IMR-90 (cell line): ENCODE measurements around the gene BRD4. TPM values are rescaled to one million over a fixed set of nuclear protein-coding genes. Genes with fewer than 3 reads are reported as not detected.
A peak's percentile ranks its signal among the peaks of the same experiment; 100 is the strongest.

ENCODE experiments used
- ATAC-seq: fragments of 200-7000 bp; cut with Tn5 transposase; 2 replicates; pipeline ENCODE4 v1.9.1; 2020; ENCODE audit warnings: low read depth, mild to moderate bottlenecking, moderate library complexity
- BruUV-seq: library from RNA; stranded (reverse); fragments of 400-500 nt; replicated peaks from 2 replicates; lab custom pipeline; 2021; lab: Mats Ljungman, UMichigan
- CTCF ChIA-PET: fragments of 300-600 bp; formaldehyde crosslinking; extraction: SDS; loops from one replicate; lab custom pipeline; 2021; ENCODE audit warnings: antibody characterized with exemption; lab: Yijun Ruan, JAX
- POLR2A ChIA-PET: fragments of 300-600 bp; sonication (Branson Sonifier 250); formaldehyde crosslinking; loops from one replicate; lab custom pipeline; 2022; ENCODE audit warnings: antibody characterized with exemption; ENCODE audit not compliant: unreplicated experiment; lab: Charles Lee
- DNase-seq: peaks from one replicate; pipeline ENCODE4 v3.0.0; 2013
- H2AFZ ChIP-seq: replicated peaks from 2 replicates; pipeline ENCODE3; 2013; ENCODE audit warnings: low read length, mild to moderate bottlenecking; ENCODE audit not compliant: poor library complexity
- H2AK5ac ChIP-seq: 2 replicates; pipeline ENCODE4 v1.6.1; 2013; ENCODE audit warnings: low read depth, low read length, inconsistent platforms
- H2AK9ac ChIP-seq: replicated peaks from 2 replicates; pipeline ENCODE3; 2013; ENCODE audit warnings: mild to moderate bottlenecking, low read depth, low read length, moderate library complexity; ENCODE audit not compliant: poor library complexity
- H2BK120ac ChIP-seq: 2 replicates; pipeline ENCODE4 v1.6.1; 2013; ENCODE audit warnings: low read depth, low read length, inconsistent platforms
- H2BK15ac ChIP-seq: 3 replicates; pipeline ENCODE4 v1.6.1; 2013; ENCODE audit warnings: low read depth, low read length, inconsistent platforms
- H2BK20ac ChIP-seq: 2 replicates; pipeline ENCODE4 v1.6.1; 2013; ENCODE audit warnings: low read depth, mild to moderate bottlenecking, inconsistent platforms, low read length, moderate library complexity
- H2BK5ac ChIP-seq: 2 replicates; pipeline ENCODE4 v1.6.1; 2013; ENCODE audit warnings: mild to moderate bottlenecking, low read depth, low read length, inconsistent platforms; ENCODE audit not compliant: poor library complexity, severe bottlenecking
- H3K14ac ChIP-seq: replicated peaks from 2 replicates; pipeline ENCODE4 v1.6.1; 2013; ENCODE audit warnings: low read depth, low read length, inconsistent platforms
- H3K18ac ChIP-seq: 2 replicates; pipeline ENCODE4 v1.6.1; 2013; ENCODE audit warnings: low read depth, low read length, control low read depth
- H3K23ac ChIP-seq: 2 replicates; pipeline ENCODE4 v1.6.1; 2013; ENCODE audit warnings: low read depth, low read length, inconsistent platforms
- H3K27ac ChIP-seq: 2 replicates; pipeline ENCODE4 v1.5.1; 2013; ENCODE audit warnings: mild to moderate bottlenecking, control low read depth, low read length; ENCODE audit not compliant: insufficient read depth
- H3K27me3 ChIP-seq: 2 replicates; pipeline ENCODE4 v1.6.1; 2013; ENCODE audit warnings: low read length; ENCODE audit not compliant: control insufficient read depth, insufficient read depth
- H3K36me3 ChIP-seq: 2 replicates; pipeline ENCODE4 v1.6.1; 2013; ENCODE audit warnings: low read length, mixed read lengths; ENCODE audit not compliant: control insufficient read depth, insufficient read depth
- H3K4ac ChIP-seq: 2 replicates; pipeline ENCODE4 v1.6.1; 2013; ENCODE audit warnings: low read depth, low read length, inconsistent platforms
- H3K4me1 ChIP-seq: 2 replicates; pipeline ENCODE4 v1.6.1; 2013; ENCODE audit warnings: low read length, mixed read lengths; ENCODE audit not compliant: control insufficient read depth, insufficient read depth
- H3K4me2 ChIP-seq: 2 replicates; pipeline ENCODE4 v1.6.1; 2013; ENCODE audit warnings: low read depth, mild to moderate bottlenecking, control low read depth, low read length, moderate library complexity
- H3K4me3 ChIP-seq: 2 replicates; pipeline ENCODE4 v1.5.1; 2013; ENCODE audit warnings: low read depth, mild to moderate bottlenecking, control low read depth, low read length, moderate library complexity; ENCODE audit not compliant: insufficient read depth
- H3K56ac ChIP-seq: 2 replicates; pipeline ENCODE4 v1.6.1; 2013; ENCODE audit warnings: low read length, inconsistent platforms; ENCODE audit not compliant: insufficient read depth; ENCODE audit errors: extremely low read depth
- H3K79me1 ChIP-seq, 2 experiments: 2 replicates each; pipeline ENCODE4 v1.6.1; 2013; ENCODE audit warnings: low read length in 2 of 2, inconsistent platforms in 1 of 2, low read depth in 1 of 2
- H3K9ac ChIP-seq: 2 replicates; pipeline ENCODE4 v1.6.1; 2013; ENCODE audit warnings: low read depth, low read length, control low read depth
- H3K9me1 ChIP-seq: 2 replicates; pipeline ENCODE4 v1.6.1; 2013; ENCODE audit warnings: low read length, inconsistent platforms; ENCODE audit not compliant: insufficient read depth
- H3K9me3 ChIP-seq: 2 replicates; pipeline ENCODE4 v1.6.1; 2013; ENCODE audit warnings: low read length; ENCODE audit not compliant: control insufficient read depth, insufficient read depth
- H4K20me1 ChIP-seq: 2 replicates; pipeline ENCODE4 v1.6.1; 2013; ENCODE audit warnings: low read length, inconsistent platforms; ENCODE audit not compliant: insufficient read depth
- H4K5ac ChIP-seq: 2 replicates; pipeline ENCODE4 v1.6.1; 2013; ENCODE audit warnings: mild to moderate bottlenecking, low read depth, low read length, control low read depth
- H4K8ac ChIP-seq, 2 experiments: 2 replicates each; pipeline ENCODE4 v1.6.1; 2013; ENCODE audit warnings: low read depth in 2 of 2, low read length in 2 of 2, control low read depth in 1 of 2, inconsistent platforms in 1 of 2
- H4K91ac ChIP-seq: 2 replicates; pipeline ENCODE4 v1.6.1; 2013; ENCODE audit warnings: low read depth, low read length, inconsistent platforms; ENCODE audit not compliant: insufficient read depth
- BHLHE40 ChIP-seq: fragments of 150-350 bp; IDR thresholded peaks from 2 replicates; pipeline ENCODE4 v1.6.1; 2016; ENCODE audit warnings: mild to moderate bottlenecking, low read depth, low read length
- FOS ChIP-seq: fragments of 150-350 bp; IDR thresholded peaks from 2 replicates; pipeline ENCODE4 v1.6.1; 2016; ENCODE audit warnings: low read depth, low read length
- MXI1 ChIP-seq: IDR thresholded peaks from 2 replicates; pipeline ENCODE4 v1.6.1; 2012; ENCODE audit warnings: low read depth, mild to moderate bottlenecking, low read length, moderate library complexity, borderline replicate concordance
- RCOR1 ChIP-seq: IDR thresholded peaks from 2 replicates; pipeline ENCODE4 v1.6.1; 2012; ENCODE audit warnings: mild to moderate bottlenecking, low read length, improper control_type of control experiment; ENCODE audit not compliant: insufficient replicate concordance
- USF2 ChIP-seq: fragments of 150-350 bp; IDR thresholded peaks from 2 replicates; pipeline ENCODE4 v1.6.1; 2017; ENCODE audit warnings: mild to moderate bottlenecking, antibody characterized with exemption, low read length, low read depth
- WGBS, 2 experiments: methylation state at CpG; one replicate each; pipeline versions ENCODE4 v1.1.5 to v1.1.7; 2013; ENCODE audit warnings: missing lambda C conversion rate in 2 of 2; ENCODE audit not compliant: insufficient read length in 1 of 2; ENCODE audit errors: extremely low coverage in 2 of 2; 5-methylcytosine and 5-hydroxymethylcytosine counted together
- dilution Hi-C: fragments of 300-500 bp; cut with HindIII; formaldehyde crosslinking; loops from one replicate; pipeline ENCODE4 v1.14.3; 2018; ENCODE audit warnings: low sequenced_read_pairs; ENCODE audit not compliant: unreplicated experiment
- in situ Hi-C: fragments of 300-500 bp; cut with MboI; formaldehyde crosslinking; loops from 3 replicates; pipeline ENCODE4 v1.14.3; 2019; ENCODE audit warnings: low sequenced_read_pairs, inconsistent platforms, mixed read lengths
- intact Hi-C: fragments of 100-400 bp; cut with micrococcal nuclease; formaldehyde crosslinking; loops from 2 replicates; pipeline ENCODE4 v1.10.0; 2022
- polyA plus RNA-seq, 3 experiments: library from polyadenylated mRNA; depleted of rRNA; stranded (reverse); fragments of >200 nt; gene quantifications; 2 replicates each; pipeline ENCODE4 v1.2.3, GENCODE V29; 2012; ENCODE audit warnings: low replicate concordance in 1 of 3
- total RNA-seq: library from RNA; depleted of rRNA; stranded (reverse); fragments of >200 nt; gene quantifications from 2 replicates; pipeline ENCODE4 v1.2.3, GENCODE V29; 2012

The BRD4 gene
- total and polyA plus RNA-seq, 2 of the 4 experiments (the other 2 are of a cell fraction) = 7.0 to 21.1 TPM

GRCh38 chr19:15280048-15280725 lies 52.2 kb downstream of the BRD4 start:
- Histone ChIP-seq H4K91ac (no peak overlapping the region), H3K27ac (peak overlapping the region; percentile 9; the same call in 1 of the 2 replicates), H2BK120ac (no peak overlapping the region), H3K36me3 (0 out of 2 replicates have a peak, but pooled peaks cover 2% of the 10 kb centered on the region), H2AFZ (no peak overlapping the region), H4K20me1 (peaks cover 100% of the 10 kb centered on the region), H2BK5ac (peak overlapping the region; percentile 16), H2AK9ac (no peak overlapping the region), H3K4me3 (no peak overlapping the region), H3K18ac (no peak overlapping the region), H3K9me3 (no peaks in the 10 kb centered on the region), H3K4me1 (peaks cover 49% of the 10 kb centered on the region), H3K27me3 (no peaks in the 10 kb centered on the region), H2BK15ac (no peak overlapping the region), H3K4me2 (peak overlapping the region; percentile 5), H3K9me1 (peaks cover 76% of the 10 kb centered on the region), H3K79me1 (peaks cover 5 to 90% of the 10 kb centered on the region in 2 experiments; a peak in 3 of 4 replicates), H4K5ac (no peak overlapping the region), H4K8ac (no peak overlapping the region), H3K9ac (no peak overlapping the region), H2AK5ac (peak overlapping the region; percentile 2; the same call in 1 of the 2 replicates), H3K23ac (peak overlapping the region; percentile 83), H3K4ac (no peak overlapping the region), H3K14ac (peak overlapping the region; percentile 12; the same call in 1 of the 2 replicates), H2BK20ac (no peak overlapping the region), H3K56ac (no peak overlapping the region)
- ChIA-PET CTCF (interaction anchor here (1.0 to 1.5 kb wide), 2 partner anchors 12 kb away, joined by 3 read pairs; no protein-coding TSS in a partner anchor), POLR2A (interaction anchor here (0.6 kb wide), 1 partner anchor 13 kb away, joined by 3 read pairs; no protein-coding TSS in a partner anchor)
- no CpG with 5 or more reads among the region's 6 CpGs for WGBS, 2 experiments
- no TSS peak for BruUV-seq
- in situ Hi-C loops (no loop called here), intact Hi-C loops (loop anchor here (2.0 to 5.0 kb wide), 2 partner anchors 13 to 42 kb away; no protein-coding TSS in a partner anchor), dilution Hi-C loops (no loop called here)
- ATAC-seq (no peak), DNase-seq (peak; percentile 71)
- TF ChIP-seq USF2 = no peak
- TF ChIP-seq BHLHE40 = no peak
- no peak for TF ChIP-seq FOS
- no peak for TF ChIP-seq RCOR1
- TF ChIP-seq MXI1 = peak; percentile 63; the same call in 1 of the 2 replicates
